Subcutaneous adipose tissue (tissue), 4 donors: ENCODE measurements around the gene HLA-DPB1. TPM values are rescaled to one million over a fixed set of nuclear protein-coding genes. Genes with fewer than 3 reads are reported as not detected.

Source experiments
- total RNA-seq, 4 donors: library from RNA; depleted of rRNA; stranded (reverse); fragments of >200 nt; gene quantifications; one replicate each; pipeline ENCODE4 v1.1.0, GENCODE V29; 2016
- TF ChIP-seq, protein P1 (sequence below): fragments of 450-650 bp; IDR thresholded peaks from one replicate; pipeline ENCODE4 v1.5.1; 2016; ENCODE audit warnings: low read depth, mild to moderate bottlenecking, control low read depth, antibody characterized with exemption, moderate library complexity

HLA-DPB1 gene
- total RNA-seq, 4 donors from 2014 or later = 43.9 to 256 (median 83.0) TPM

DNA sequence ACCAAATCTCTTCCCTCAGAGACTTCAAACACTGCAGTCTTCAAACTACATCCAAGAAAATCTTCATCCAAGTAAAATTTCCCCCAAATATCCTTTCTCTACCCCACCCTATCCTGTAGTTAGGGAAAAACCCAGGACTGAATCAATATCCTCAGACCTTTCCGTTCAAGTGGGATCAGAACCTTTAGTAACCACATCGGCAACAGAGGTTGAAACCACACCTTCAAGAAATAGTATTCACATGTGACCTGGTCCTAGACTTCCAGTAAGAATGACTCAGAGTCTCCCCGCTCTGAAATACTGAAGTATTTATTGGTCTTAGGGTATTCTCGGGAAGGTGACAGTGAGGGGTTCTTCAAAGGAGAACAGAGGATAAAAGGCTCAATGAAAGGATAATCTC is 11.1 kb upstream of the HLA-DPB1 start:
- TF ChIP-seq, protein P1, sequence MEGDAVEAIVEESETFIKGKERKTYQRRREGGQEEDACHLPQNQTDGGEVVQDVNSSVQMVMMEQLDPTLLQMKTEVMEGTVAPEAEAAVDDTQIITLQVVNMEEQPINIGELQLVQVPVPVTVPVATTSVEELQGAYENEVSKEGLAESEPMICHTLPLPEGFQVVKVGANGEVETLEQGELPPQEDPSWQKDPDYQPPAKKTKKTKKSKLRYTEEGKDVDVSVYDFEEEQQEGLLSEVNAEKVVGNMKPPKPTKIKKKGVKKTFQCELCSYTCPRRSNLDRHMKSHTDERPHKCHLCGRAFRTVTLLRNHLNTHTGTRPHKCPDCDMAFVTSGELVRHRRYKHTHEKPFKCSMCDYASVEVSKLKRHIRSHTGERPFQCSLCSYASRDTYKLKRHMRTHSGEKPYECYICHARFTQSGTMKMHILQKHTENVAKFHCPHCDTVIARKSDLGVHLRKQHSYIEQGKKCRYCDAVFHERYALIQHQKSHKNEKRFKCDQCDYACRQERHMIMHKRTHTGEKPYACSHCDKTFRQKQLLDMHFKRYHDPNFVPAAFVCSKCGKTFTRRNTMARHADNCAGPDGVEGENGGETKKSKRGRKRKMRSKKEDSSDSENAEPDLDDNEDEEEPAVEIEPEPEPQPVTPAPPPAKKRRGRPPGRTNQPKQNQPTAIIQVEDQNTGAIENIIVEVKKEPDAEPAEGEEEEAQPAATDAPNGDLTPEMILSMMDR = no peak

DNA sequence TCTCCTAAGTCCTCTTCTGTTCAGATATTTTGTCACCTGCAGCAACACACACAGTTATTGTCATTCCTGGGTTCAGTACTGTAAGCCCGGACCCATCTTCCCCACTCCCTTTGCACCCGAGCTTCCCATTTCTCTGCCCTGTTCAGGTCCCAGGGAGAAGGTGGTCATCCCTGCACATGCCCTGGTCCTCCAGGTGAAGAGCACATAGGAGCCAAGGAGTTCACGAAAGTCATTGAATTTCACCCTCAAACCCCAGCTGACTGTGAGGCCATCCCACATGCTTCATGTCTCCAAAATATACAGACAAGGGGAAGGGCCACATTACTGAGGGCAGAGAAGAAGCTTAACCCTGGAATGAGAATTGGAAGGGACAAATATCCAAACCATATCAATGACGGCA is 10.5 kb upstream of the HLA-DPB1 start:
- TF ChIP-seq, protein P1 = no peak

DNA sequence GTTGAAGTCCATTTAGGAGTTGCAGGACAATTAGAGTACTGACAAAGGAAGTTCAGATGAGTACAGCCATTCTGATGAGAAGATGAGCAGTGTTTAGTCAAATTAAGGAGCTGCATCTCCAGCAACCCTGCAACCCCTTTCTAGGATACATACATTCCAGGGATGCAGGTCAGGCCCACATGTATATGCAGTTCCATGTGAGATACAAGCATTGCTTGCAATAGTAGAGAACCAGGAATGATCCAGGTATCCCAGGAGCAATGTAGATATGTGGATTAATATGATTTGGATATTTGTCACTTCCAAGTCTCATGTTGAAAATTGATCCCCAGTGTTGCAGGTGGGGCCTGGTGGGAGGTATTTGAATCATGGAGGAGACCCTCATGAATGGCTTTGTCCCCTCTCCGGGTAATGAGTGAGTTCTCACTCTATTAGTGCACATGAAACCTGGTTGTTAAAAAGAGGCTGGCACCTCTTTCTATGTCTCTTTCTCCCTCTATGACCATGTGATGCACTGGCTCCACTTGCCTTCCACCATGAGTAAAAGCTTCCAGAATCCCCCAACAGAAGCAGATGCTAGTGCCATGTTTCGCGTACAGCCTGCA is 8.8 kb upstream of the HLA-DPB1 start:
- TF ChIP-seq, protein P1 = no peak

DNA sequence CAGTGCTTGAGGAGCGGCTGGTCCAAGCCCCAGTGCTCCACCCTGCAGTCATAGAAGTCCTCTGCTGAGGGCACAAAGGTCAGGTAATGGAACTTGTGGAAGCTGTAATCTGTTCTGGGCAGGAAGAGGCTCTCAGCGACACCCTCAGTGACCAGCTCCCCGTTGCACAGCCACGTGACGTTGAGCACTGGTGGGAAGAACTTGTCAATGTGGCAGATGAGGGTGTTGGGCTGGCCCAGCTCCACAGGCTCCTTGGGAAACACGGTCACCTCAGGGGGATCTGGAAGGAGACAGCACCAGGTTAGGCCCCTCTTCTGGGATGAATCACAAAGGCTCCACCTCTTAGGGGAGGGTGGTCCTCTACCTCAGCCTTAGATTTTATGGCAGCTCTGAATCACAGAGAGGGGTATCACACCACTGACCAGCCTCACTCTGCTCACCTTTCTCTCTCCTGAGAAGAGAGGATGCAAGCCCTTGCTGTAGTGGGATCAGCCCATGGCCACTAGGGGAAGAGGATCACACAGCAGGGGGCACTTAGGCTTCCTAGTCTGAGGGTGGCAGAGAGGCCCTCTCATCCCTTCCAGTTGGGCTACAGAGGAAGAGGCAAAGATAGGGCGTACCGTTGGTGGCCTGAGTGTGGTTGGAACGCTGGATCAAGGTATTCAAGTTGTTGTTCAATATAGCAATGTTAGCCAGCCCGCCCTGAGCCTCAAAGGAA is 6.6 kb upstream of the HLA-DPB1 start:
- TF ChIP-seq, protein P1 = no peak

DNA sequence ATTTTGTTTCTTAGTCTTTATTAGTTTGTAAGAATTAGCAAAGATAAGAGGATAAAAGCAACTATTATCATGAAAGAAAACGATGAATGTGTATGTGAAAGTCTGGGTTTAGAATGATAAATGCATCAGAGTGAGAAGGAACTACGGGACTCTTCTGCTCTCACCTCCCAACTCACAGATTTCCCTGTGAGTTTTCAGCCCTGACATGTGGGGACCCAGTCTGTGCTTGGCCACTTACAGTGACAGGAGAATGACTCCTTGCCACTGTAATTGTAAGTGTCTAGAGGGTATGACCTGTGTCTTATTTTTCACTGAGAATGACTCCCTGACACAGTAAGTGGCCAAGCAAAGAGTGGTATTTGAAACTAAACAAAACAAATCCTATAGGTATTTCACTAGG is 4.9 kb upstream of the HLA-DPB1 start:
- TF ChIP-seq, protein P1 = no peak

DNA sequence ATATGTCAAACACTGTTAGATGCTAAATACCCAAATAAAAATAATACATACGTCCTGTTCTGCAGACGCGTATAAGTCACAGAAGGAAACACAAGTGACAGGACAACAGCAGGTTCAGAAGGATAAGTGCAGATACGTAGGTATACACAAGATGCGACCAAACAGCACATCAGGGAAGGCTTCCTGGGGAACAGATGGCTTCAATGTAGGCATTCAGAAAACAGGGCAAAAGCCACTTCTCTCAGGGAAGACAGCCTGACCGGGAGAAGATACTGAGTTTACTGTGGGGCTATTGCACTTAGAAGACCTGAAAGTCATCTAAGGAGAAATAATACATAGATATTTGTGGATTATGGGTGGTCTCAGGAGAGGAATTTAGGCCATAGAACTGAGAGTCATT is 4.2 kb upstream of the HLA-DPB1 start:
- TF ChIP-seq, protein P1 = no peak

DNA sequence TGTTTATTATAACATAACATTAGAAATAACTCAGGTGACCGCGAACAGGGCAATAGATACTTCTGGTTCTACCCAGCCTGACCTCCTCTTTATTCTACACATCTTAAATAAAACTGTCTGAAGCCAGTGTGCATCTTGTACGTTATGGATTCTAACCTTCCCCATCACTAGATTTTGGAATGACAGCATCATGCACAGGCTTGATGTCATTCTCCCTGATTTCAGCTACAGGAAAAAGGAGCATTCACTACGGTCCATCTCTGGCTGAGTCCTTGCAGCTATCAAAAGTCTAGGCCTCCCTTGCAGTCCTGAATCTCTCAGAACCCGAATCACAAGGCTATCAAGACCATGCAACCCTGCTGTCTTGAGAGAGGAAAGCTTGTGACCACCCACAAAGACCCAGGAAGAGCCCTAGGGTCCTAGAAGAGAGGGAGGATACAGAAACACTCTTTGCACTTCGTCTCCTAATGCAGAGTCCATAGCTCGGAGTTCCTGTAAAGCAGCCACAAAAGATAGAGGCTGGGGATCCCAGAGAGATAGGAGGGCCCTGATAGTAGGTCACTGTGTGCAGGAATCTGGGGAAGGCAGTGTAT is 3.2 kb upstream of the HLA-DPB1 start:
- TF ChIP-seq, protein P1 = no peak
